ENCODE data around the gene HOXC9.

The HOXC9 gene

DNA sequence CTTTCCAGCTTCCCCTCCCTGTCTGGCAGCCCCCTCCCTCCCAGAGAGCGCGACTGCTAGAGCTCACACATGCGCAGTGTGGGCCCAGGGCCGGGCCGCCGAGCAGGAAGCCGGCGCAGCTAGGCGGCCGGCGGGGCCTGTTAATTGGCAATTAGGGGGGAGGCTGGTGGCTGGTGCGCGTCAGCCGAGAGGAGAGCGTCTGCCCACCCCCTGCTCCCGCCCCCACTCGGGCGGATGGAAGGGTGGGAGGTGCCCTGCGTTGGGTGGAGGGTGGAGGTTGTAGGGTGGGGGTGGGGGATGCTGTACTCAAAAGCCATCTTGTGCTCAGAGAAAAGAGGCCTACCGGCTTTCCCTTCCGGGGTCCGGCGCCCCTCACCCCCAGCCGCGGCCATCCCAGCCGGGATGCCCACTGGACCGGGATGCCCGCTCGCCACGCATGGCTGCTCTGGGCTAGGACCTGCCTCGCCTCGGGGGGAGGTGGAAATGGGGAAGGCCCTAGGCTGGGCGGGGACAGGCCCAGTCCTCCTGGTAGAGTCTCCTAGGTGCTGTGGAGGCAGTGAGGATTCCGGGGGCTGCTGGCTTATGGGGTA is 18.0 kb downstream of the HOXC9 start:
- Histone ChIP-seq H3K36me3 (ENCODE audit: control insufficient read depth, insufficient read depth, low read length) (no peaks in the 10 kb centered on the region), H3K4me2 (ENCODE audit: low read length) (peak overlapping the region; percentile 50), H3K79me2 (no peaks in the 10 kb centered on the region), H3K4me1 (no peaks in the 10 kb centered on the region), H3K27ac (no peak overlapping the region), H3K9me3 (ENCODE audit: control insufficient read depth, low read length) (no peaks in the 10 kb centered on the region), H2AFZ (peak overlapping the region; percentile 56), H3K9ac (no peak overlapping the region), H3K4me3 (ENCODE audit: low read depth, low read length) (peak overlapping the region; percentile 41), H3K27me3 (ENCODE audit: control insufficient read depth, insufficient read depth, low read length) (peaks cover 16% of the 10 kb centered on the region)
- TF ChIP-seq, protein P1, sequence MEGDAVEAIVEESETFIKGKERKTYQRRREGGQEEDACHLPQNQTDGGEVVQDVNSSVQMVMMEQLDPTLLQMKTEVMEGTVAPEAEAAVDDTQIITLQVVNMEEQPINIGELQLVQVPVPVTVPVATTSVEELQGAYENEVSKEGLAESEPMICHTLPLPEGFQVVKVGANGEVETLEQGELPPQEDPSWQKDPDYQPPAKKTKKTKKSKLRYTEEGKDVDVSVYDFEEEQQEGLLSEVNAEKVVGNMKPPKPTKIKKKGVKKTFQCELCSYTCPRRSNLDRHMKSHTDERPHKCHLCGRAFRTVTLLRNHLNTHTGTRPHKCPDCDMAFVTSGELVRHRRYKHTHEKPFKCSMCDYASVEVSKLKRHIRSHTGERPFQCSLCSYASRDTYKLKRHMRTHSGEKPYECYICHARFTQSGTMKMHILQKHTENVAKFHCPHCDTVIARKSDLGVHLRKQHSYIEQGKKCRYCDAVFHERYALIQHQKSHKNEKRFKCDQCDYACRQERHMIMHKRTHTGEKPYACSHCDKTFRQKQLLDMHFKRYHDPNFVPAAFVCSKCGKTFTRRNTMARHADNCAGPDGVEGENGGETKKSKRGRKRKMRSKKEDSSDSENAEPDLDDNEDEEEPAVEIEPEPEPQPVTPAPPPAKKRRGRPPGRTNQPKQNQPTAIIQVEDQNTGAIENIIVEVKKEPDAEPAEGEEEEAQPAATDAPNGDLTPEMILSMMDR (IDR thresholded peaks at IDR 0.05) = no peak

DNA sequence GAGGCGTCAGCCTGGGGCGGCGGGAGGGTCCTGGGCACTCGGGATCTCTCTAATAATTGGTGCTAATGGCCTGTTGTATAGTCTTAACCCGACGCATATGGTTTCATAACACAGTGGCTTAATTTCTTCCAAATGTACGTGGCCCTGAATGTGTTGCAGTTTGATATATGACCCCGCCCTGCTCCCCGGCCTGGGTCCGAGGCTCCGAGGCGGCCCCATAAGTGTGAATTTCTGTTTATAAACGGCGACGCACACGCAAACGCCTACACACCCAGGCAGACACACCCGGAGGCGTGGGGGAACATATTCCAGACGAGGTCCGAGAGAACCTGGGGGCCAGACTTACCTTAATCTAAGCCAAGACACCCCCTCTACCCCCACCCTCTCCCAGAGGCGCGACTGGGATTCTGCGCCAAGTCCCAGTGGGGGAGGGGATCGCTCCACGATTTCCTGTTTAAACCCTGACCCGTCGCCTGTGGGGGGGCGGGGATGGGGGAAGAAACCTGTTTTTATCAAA is 18.6 kb downstream of the HOXC9 start:
- Histone ChIP-seq H3K9me3 (ENCODE audit: control insufficient read depth, low read length) (no peaks in the 10 kb centered on the region), H3K27me3 (ENCODE audit: control insufficient read depth, insufficient read depth, low read length) (peaks cover 20% of the 10 kb centered on the region), H3K9ac (no peak overlapping the region), H3K79me2 (no peaks in the 10 kb centered on the region), H3K4me1 (no peaks in the 10 kb centered on the region), H3K36me3 (ENCODE audit: control insufficient read depth, insufficient read depth, low read length) (no peaks in the 10 kb centered on the region), H3K4me3 (ENCODE audit: low read depth, low read length) (no peak overlapping the region), H2AFZ (no peak overlapping the region), H3K27ac (no peak overlapping the region), H3K4me2 (ENCODE audit: low read length) (no peak overlapping the region)
- TF ChIP-seq, protein P1 (IDR thresholded peaks at IDR 0.05) = no peak

DNA sequence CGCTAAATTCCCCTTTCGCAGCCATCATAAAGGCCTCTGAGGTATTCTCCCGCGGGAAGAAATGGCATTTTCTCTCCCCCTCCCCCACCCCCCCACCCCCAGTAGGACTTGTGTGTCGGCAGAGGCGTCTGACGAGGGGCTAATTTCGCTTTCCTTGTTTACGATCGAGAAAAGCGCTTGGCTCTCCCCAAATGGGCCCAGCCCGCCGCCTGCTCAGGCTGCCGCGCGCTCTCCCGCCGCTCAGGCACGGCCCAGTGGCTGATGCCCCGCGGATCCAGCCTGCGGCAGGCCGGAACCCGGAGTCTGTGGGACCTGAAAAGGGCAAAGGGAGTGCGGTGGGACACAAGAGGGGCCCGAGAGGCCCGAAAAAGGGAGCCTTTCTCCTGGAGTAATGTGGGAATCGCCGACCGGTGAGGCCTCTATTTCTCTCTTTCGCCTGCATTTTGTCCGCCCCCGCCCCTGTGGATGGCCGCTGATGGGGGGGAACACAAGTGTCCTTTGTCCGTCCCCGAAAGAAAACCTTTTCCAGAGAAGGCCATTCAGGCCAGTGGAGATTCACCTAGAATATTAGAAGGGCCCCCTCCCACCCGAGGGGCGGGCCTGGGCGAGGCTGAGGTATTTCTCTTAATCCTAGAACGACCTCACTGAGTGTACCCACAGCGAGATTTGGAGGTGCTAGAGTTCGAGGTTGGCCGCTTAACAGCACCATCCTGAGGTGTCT is 19.3 kb downstream of the HOXC9 start:
- no peak overlapping the region for H3K9ac ChIP-seq
- H3K79me2 ChIP-seq = no peaks in the 10 kb centered on the region
- H3K27ac ChIP-seq = no peak overlapping the region
- no peaks in the 10 kb centered on the region for H3K36me3 ChIP-seq (ENCODE audit: control insufficient read depth, insufficient read depth, low read length)
- H3K4me2 ChIP-seq (ENCODE audit: low read length) = no peak overlapping the region
- no peaks in the 10 kb centered on the region for H3K9me3 ChIP-seq (ENCODE audit: control insufficient read depth, low read length)
- no peaks in the 10 kb centered on the region for H3K4me1 ChIP-seq
- no peak overlapping the region for H3K4me3 ChIP-seq (ENCODE audit: low read depth, low read length)
- H2AFZ ChIP-seq = no peak overlapping the region
- peaks cover 21% of the 10 kb centered on the region for H3K27me3 ChIP-seq (ENCODE audit: control insufficient read depth, insufficient read depth, low read length)
- TF ChIP-seq, protein P1 (IDR thresholded peaks at IDR 0.05) = no peak

DNA sequence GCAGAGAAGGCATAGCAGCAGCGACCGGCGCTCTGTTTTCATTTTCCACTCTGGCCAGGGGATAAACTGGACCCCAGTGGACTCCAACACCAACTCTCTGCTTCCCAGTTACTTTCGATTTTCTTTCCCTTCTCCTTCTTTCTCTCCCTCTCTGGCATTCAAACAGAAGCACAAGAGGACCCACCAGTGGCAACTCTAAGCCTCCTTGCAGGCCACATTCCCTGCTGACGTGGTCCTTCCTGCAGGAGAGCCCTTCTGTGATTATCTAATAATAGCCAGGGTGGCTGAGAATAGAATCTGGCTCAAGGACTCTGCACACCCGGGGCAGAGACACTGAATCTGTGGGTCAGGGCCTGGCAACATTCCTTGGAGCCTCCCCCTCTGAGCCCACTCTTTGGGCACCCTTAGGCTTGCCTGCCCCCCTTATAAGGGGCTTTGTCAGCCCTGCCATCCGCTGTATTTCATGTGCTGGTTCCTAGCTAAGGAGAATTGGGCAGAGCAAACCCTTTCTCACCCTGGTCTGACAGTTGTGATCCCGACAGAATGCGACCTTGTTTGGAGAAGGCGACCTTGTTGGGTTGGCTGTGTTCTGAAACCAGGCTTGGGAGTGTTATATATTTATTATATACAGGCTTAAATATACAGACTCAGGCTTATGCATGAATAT is 20.1 kb downstream of the HOXC9 start:
- no peak overlapping the region for H3K4me2 ChIP-seq (ENCODE audit: low read length)
- H3K4me3 ChIP-seq (ENCODE audit: low read depth, low read length) = no peak overlapping the region
- H3K36me3 ChIP-seq (ENCODE audit: control insufficient read depth, insufficient read depth, low read length) = no peaks in the 10 kb centered on the region
- H3K4me1 ChIP-seq = no peaks in the 10 kb centered on the region
- no peak overlapping the region for H2AFZ ChIP-seq
- TF ChIP-seq, protein P1 (IDR thresholded peaks at IDR 0.05) = no peak
- no peaks in the 10 kb centered on the region for H3K9me3 ChIP-seq (ENCODE audit: control insufficient read depth, low read length)
- H3K79me2 ChIP-seq = no peaks in the 10 kb centered on the region
- peaks cover 21% of the 10 kb centered on the region for H3K27me3 ChIP-seq (ENCODE audit: control insufficient read depth, insufficient read depth, low read length)
- H3K27ac ChIP-seq = no peak overlapping the region
- H3K9ac ChIP-seq = no peak overlapping the region
